Dedifferentiated amniotic fluid mesenchymal stem cell (primary cell): Measurements from ENCODE around the gene ENTHD1.

ENCODE experiments used
- DNase-seq: peaks from one replicate; pipeline ENCODE4 v3.0.0-alpha.2; 2016; ENCODE audit errors: extremely low spot score

The ENTHD1 gene

GRCh38 chr22:39845529-39845928 lies 48.0 kb downstream of the ENTHD1 start:
- DNase-seq, result no peak

DNA sequence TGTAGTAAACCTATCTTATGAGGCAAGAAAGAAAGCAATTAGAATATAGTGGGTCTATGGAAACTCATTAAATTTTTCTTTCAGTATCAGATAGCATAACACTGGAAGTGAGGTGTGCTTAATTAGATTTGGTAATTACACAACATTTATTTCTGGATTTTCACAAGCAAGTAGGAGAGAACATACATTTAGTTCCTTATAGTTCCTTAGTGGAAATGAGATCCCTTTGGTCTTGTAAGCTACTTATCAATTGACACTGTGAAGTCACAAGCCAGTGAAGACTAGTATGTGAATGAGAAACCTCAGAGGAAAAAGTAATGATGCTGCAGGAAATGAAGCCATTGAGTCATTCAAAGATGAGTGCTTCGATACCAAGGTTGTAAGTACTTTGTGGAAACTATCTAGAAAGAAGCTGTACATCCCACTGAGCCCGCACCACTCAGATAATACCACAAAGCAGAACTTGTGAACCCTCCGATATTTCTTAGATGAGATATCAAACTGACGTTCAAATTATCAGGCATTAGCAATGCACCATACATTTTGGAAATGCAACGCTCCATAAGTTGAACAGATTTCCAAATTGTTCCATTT lies 53.5 kb downstream of the ENTHD1 start:
- DNase-seq, result no peak

GRCh38 chr22:39839204-39839603 lies 54.4 kb downstream of the ENTHD1 start:
- no peak for DNase-seq

GRCh38 chr22:39833610-39834009 lies 60.0 kb downstream of the ENTHD1 start:
- DNase-seq, result no peak

DNA sequence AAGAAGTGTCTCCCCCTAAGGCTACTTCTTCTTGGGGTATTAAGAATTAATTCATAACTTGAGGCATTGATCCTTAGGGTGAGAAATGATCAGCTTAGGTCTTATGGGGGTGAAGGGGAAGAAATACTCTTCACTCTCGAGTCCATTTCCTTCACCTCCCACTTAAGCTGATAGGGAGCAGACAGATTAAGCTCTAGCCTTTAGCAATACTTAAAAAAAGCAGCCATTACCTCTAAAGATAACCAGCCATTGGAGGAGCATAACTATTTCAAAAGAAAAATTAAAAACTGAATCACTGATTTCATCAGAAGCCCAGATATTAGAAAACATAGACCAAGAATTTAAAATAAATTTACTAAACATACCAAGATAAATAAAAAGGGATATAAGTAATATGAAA lies 60.5 kb downstream of the ENTHD1 start:
- DNase-seq, result no peak

- no peak for DNase-seq
Measured at GRCh38 chr22:39832627-39833074, 60.9 kb downstream of the ENTHD1 start.

- no peak for DNase-seq
Measured at GRCh38 chr22:39825661-39826102, 67.9 kb downstream of the ENTHD1 start.

GRCh38 chr22:39821008-39821407 lies 72.6 kb downstream of the ENTHD1 start:
- DNase-seq, result no peak

- no peak for DNase-seq
Measured at GRCh38 chr22:39820256-39820655, 73.3 kb downstream of the ENTHD1 start.

- no peak for DNase-seq
Measured at GRCh38 chr22:39819429-39819828, 74.1 kb downstream of the ENTHD1 start.

GRCh38 chr22:39818094-39818493 lies 75.5 kb downstream of the ENTHD1 start:
- DNase-seq, result no peak

DNA sequence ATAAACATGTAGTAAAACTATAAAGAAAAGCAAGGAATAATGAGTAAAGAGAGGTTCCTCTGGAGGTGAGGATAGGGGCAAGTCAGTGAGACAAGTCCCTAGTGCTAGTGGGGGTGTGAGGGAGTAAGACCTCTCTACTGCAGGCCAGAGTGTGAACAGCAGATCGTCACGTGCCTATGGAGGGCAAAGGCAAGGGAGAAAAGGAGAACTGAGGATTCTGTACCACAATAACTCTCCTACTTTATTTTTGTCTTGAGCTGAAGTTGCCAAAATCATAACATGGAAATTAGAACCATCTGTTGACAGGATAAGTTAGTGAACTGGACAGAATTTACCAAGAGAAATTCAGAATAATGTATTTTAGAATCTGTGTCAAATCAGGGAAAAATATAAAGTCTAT lies 77.6 kb downstream of the ENTHD1 start:
- DNase-seq, result no peak

DNA sequence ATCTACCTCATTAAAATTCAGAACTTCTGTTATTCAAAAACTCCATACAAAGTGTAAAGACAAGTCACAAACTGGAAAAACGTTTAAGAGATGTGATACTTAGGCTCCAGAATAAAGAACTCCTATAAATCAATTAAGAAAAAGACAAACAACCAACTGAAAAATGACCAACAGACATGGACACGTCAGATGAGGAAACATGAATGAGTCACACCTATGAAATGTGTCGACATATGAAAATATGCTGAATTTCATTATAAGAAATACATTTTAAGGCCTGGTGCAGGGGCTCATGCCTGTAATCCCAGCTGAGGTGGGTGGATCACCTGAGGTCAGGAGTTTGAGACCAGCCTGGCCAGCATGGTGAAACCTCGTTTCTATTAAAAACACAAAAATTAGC lies 78.7 kb downstream of the ENTHD1 start:
- no peak for DNase-seq

GRCh38 chr22:39809772-39810557 lies 83.6 kb downstream of the ENTHD1 start:
- no peak for DNase-seq

- DNase-seq, result no peak
Measured at GRCh38 chr22:39808081-39808480, 85.5 kb downstream of the ENTHD1 start.

- no peak for DNase-seq
Measured at GRCh38 chr22:39806109-39806508, 87.5 kb downstream of the ENTHD1 start.

- no peak for DNase-seq
Measured at GRCh38 chr22:39805117-39805516, 88.4 kb downstream of the ENTHD1 start.

DNA sequence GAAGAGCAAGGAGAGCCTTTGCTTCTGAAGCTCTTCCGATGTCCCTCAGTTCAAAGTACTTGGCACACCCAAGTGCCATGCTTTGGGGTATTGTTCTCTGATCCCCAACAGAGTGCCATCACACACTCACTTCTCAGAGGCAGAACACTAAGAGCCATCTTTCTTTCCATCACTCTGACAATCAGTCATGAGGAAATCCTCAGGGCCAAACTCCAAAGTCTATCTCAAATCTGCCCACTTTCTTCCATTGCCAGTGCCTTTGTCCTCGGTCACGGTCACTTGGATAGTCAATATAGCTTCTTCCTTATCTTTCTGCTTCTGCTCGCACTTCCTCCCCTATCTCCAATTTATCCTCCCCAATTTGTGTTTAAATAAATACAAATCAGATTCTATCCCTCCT lies 90.9 kb downstream of the ENTHD1 start:
- no peak for DNase-seq

- DNase-seq, result no peak
Measured at GRCh38 chr22:39800790-39801520, 92.6 kb downstream of the ENTHD1 start.

DNA sequence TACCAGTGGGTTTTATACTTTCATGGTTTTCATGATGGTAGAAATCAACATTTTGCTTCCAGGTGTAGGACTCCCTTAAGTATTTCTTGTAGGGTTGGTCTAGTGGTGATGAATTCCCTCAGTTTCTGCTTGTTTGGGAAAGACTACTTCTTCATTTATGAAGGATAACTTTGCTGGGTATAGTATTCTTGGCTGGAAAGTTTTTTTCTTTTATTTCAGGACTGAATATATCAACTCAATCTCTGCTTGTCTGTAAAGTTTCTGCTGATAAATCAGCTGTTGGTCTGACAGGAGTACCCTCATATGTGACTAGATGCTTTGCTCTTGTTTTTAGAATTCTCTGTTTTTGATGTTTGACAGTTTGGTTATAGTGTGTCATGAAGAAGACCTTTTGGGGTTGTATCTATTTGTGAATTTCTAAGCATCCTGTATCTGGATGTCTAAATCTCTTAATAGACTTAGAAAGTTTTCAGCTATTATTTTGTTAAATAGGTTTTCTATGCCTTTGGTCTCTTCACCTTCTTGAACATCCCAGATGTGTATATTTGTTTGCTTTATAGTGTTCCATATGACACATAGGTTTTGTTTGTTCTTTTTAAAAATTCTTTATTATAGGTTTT lies 95.9 kb downstream of the ENTHD1 start:
- no peak for DNase-seq

GRCh38 chr22:39789788-39790187 lies 103.8 kb downstream of the ENTHD1 start:
- no peak for DNase-seq

- no peak for DNase-seq
Measured at GRCh38 chr22:39785232-39785631, 108.3 kb downstream of the ENTHD1 start.
